HepG2 (cell line): Measurements from ENCODE around the gene CTNNBIP1. TPM values are rescaled to one million over a fixed set of nuclear protein-coding genes. Genes with fewer than 3 reads are reported as not detected.
A peak's percentile ranks its signal among the peaks of the same experiment; 100 is the strongest.

Experiments
- ELF3 ChIP-seq: IDR thresholded peaks from 2 replicates; pipeline ENCODE4 v1.6.1; 2016; ENCODE audit warnings: missing genetic modification reagents, missing compliant biosample characterization
- HINFP ChIP-seq: sonication (generic); formaldehyde crosslinking; IDR thresholded peaks from 2 replicates; pipeline ENCODE4 v1.4.0; 2020; ENCODE audit warnings: low read depth, mild to moderate bottlenecking, missing genetic modification reagents
- HMG20B ChIP-seq: conservative IDR thresholded peaks from 2 replicates; pipeline ENCODE4 v1.6.1; 2016; ENCODE audit warnings: missing genetic modification reagents, missing compliant biosample characterization
- HNRNPUL1 ChIP-seq: fragments of 200-400 bp; formaldehyde crosslinking; IDR thresholded peaks from 2 replicates; pipeline ENCODE4 v1.6.1; 2017; ENCODE audit warnings: low read depth, mild to moderate bottlenecking, low read length, moderate library complexity
- HOXA3 ChIP-seq: sonication (generic); formaldehyde crosslinking; IDR thresholded peaks from 2 replicates; pipeline ENCODE4 v1.5.0; 2020; ENCODE audit warnings: missing genetic modification reagents
- KDM2A ChIP-seq: sonication (generic); formaldehyde crosslinking; IDR thresholded peaks from 2 replicates; pipeline ENCODE4 v1.4.0; 2020; ENCODE audit warnings: low read depth, missing genetic modification reagents, borderline replicate concordance
- MEIS2 ChIP-seq: sonication (generic); formaldehyde crosslinking; IDR thresholded peaks from 2 replicates; pipeline ENCODE4 v1.9.0; 2021; ENCODE audit warnings: mild to moderate bottlenecking, missing genetic modification reagents
- PHF21A ChIP-seq: sonication (generic); formaldehyde crosslinking; IDR thresholded peaks from 2 replicates; pipeline ENCODE4 v1.5.0; 2020; ENCODE audit warnings: mild to moderate bottlenecking, missing genetic modification reagents
- PHF8 ChIP-seq: sonication (generic); formaldehyde crosslinking; IDR thresholded peaks from 2 replicates; pipeline ENCODE4 v1.5.0; 2020; ENCODE audit warnings: missing genetic modification reagents
- RXRA ChIP-seq: sonication (generic); formaldehyde crosslinking; IDR thresholded peaks from 2 replicates; pipeline ENCODE4 v1.5.1; 2020; ENCODE audit warnings: missing genetic modification reagents
- SAP130 ChIP-seq: IDR thresholded peaks from 2 replicates; pipeline ENCODE4 v1.6.1; 2016; ENCODE audit warnings: low read depth
- SOX13 ChIP-seq, 3 experiments: fragments of 450-650 bp in 1 of 3; sonication (generic) in 1 of 3; formaldehyde crosslinking in 1 of 3; IDR thresholded peaks in 2 of 3; conservative IDR thresholded peaks in 1 of 3; 2 replicates each; pipeline versions ENCODE4 v1.5.0 to v1.6.1; 2016 to 2020; ENCODE audit warnings: antibody characterized with exemption in 1 of 3, mild to moderate bottlenecking in 1 of 3, missing compliant biosample characterization in 1 of 3, missing genetic modification reagents in 1 of 3, moderate library complexity in 1 of 3
- TBX2 ChIP-seq: sonication (generic); formaldehyde crosslinking; IDR thresholded peaks from 2 replicates; pipeline ENCODE4 v1.5.0; 2020; ENCODE audit warnings: missing genetic modification reagents, mild to moderate bottlenecking, borderline replicate concordance
- TFDP1 ChIP-seq: IDR thresholded peaks from 2 replicates; pipeline ENCODE4 v1.6.1; 2016; ENCODE audit warnings: missing compliant biosample characterization, missing genetic modification reagents, borderline replicate concordance
- ZBTB14 ChIP-seq: sonication (generic); formaldehyde crosslinking; IDR thresholded peaks from 2 replicates; pipeline ENCODE4 v1.4.0; 2020; ENCODE audit warnings: missing genetic modification reagents
- ZNF142 ChIP-seq: sonication (generic); formaldehyde crosslinking; IDR thresholded peaks from 2 replicates; pipeline ENCODE4 v1.4.0; 2020; ENCODE audit warnings: missing genetic modification reagents
- ZNF709 ChIP-seq: sonication (generic); formaldehyde crosslinking; IDR thresholded peaks from 2 replicates; pipeline ENCODE4 v1.5.0; 2020; ENCODE audit warnings: mild to moderate bottlenecking, missing genetic modification reagents
- polyA plus RNA-seq, 8 experiments: library from polyadenylated mRNA; depleted of rRNA in 3 of 8; stranded (reverse) in 7 of 8; unstranded in 1 of 8; fragments of >200 nt; fragmentation: Illumina TruSeq in 4 of 8; extraction: Trizol in 4 of 8; gene quantifications; 2 replicates each; pipeline versions ENCODE4 v1.2.1 to v1.2.3, GENCODE V29; 2011 to 2016; ENCODE audit warnings: low read depth in 4 of 8, missing spikeins in 1 of 8, mixed read lengths in 1 of 8; ENCODE audit not compliant: insufficient read depth in 1 of 8
- total RNA-seq, 5 experiments: library from RNA; depleted of rRNA; stranded (reverse); fragments of >200 nt; fragmentation: Illumina TruSeq; extraction: Trizol; gene quantifications; 2 replicates each; pipeline ENCODE4 v1.2.3, GENCODE V29; 2016; ENCODE audit warnings: low read depth in 1 of 5

Gene CTNNBIP1
- total and polyA plus RNA-seq, 2 of the 13 experiments (the other 11 are each of a cell fraction or from before 2014, with no cell fraction given): 71.7 to 83.0 TPM

GRCh38 chr1:9823943-9824701 lies 85.9 kb downstream of the CTNNBIP1 start, which contains the start of gene CLSTN1 (continued):
- no peak for TF ChIP-seq SOX13 (IDR thresholded peaks at IDR 0.05)
- TF ChIP-seq SOX13 (CRISPR knock-in tag; conservative IDR thresholded peaks at IDR 0.05 in 1 of 2, IDR thresholded peaks at IDR 0.05 in 1 of 2): 0 out of 4 replicates have a peak, but pooled peaks of 1 of the 2 experiments have one; percentile 11
- TF ChIP-seq HINFP (CRISPR knock-in tag): peak; percentile 100
- TF ChIP-seq PHF8 (CRISPR knock-in tag): peak; percentile 63; the same call in 1 of the 2 replicates
- TF ChIP-seq RXRA (CRISPR knock-in tag): peak; percentile 45; the same call in 1 of the 2 replicates
- TF ChIP-seq TFDP1 (CRISPR knock-in tag): 0 out of 2 replicates have a peak, but pooled peaks have one; percentile 17
- TF ChIP-seq KDM2A (CRISPR knock-in tag): peak; percentile 34; the same call in 1 of the 2 replicates
- TF ChIP-seq ZNF142 (CRISPR knock-in tag): no peak
- peak; percentile 39; the same call in 1 of the 2 replicates for TF ChIP-seq PHF21A (CRISPR knock-in tag)
- peak; percentile 8; the same call in 1 of the 2 replicates for TF ChIP-seq SAP130 (CRISPR knock-in tag)
- 0 out of 2 replicates have a peak, but pooled peaks have one; percentile 15 for TF ChIP-seq ZNF709 (CRISPR knock-in tag)
- no peak for TF ChIP-seq MEIS2 (CRISPR knock-in tag)
- no peak for TF ChIP-seq ELF3 (CRISPR knock-in tag)
- 0 out of 2 replicates have a peak, but pooled peaks have one; percentile 3 for TF ChIP-seq TBX2 (CRISPR knock-in tag)
- no peak for TF ChIP-seq HMG20B (CRISPR knock-in tag)
- TF ChIP-seq ZBTB14 (CRISPR knock-in tag): peak; percentile 95
- peak; percentile 92 for TF ChIP-seq HOXA3
- TF ChIP-seq HNRNPUL1: no peak
